Activated T-cell treated with anti-CD3 and anti-CD28 coated beads, Interleukin-2, amount 50 U/mL, for 48 hours (primary cell): ENCODE results near the gene FSD1.
A peak's percentile ranks its signal among the peaks of the same experiment; 100 is the strongest.

Experiments
- DNase-seq, 2 experiments: peaks; one replicate each; pipeline ENCODE4 v3.0.0-alpha.2; 2020

FSD1 gene

DNA sequence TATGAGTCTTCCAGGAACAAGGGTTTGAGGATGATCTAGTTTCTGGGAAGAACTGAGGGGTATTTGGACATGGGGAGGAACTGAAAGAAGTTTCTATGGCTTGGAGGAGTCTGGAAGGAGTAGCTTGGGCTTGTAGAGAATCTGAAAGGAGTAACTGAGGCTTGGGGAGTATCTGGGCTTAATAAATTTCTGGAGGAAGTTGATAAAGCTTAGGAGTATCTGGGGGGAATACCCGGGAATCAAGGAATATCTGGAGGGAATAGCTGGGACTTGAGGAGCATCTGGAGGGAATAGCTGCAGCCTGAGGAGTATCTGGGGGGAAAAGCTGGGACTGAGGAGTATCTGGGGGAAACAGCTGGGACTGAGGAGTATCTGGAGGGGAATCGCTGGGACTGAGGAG, 16.0 kb downstream of the FSD1 start:
- no peak for DNase-seq

GRCh38 chr19:4322942-4323665, 18.7 kb downstream of the FSD1 start:
- DNase-seq, result no peak

GRCh38 chr19:4323692-4324091, 19.3 kb downstream of the FSD1 start:
- DNase-seq, result no peak

- DNase-seq, result no peak
Measured at GRCh38 chr19:4324228-4324627, 19.8 kb downstream of the FSD1 start.

GRCh38 chr19:4326215-4326836, 21.9 kb downstream of the FSD1 start:
- DNase-seq, result no peak

DNA sequence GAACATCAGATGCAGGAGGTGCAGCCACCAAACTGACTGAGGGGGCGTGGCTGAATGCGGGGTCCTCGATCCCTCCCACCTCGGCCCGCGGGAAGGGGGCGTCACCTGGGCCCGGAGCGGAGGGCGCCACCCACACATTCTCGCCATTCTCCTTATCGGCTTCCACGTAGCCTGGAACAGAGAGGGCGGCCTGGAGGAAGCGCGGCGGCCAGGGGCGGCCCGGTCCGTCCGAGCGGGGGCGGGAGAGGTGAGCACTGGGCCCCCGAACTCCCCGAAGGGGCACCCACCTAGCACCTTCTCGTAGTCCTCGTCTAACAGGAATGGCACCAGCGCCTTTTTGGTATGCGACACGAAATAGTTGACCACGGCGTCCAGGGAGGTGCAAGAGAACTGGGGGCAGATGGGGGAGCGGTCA, 22.4 kb downstream of the FSD1 start:
- DNase-seq, result peak in 1 of 2 experiments; percentile 41

DNA sequence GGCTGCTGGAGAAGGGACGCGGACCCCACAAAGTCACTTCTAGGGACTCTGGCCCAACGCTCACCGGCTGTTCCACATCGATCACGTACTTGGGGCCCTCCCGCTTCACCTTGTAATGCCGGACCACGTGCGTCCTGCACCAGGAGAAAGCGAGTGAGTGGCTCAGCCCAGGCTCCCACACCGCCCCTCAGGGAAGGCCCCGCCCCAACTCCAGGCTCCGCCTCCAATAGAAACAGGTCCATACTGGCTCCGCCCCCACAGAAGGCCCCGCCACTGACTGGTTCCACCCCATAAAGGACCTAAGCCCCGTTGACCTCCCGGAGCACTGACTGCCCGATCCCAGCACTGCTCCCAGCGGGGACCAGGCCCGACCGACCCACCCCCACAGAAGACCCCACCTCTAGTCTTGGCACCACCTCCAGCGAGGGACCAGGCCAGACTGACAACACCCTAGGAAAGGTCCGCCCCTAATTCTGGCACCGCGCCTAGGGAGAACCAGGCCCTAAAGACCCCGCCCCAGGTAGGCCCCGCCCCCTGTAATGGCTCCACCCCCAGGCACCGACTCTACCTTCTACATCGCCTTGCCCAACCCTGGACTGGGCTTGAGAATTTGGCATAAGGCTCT, 23.0 kb downstream of the FSD1 start:
- DNase-seq, result peak; percentile 91

DNA sequence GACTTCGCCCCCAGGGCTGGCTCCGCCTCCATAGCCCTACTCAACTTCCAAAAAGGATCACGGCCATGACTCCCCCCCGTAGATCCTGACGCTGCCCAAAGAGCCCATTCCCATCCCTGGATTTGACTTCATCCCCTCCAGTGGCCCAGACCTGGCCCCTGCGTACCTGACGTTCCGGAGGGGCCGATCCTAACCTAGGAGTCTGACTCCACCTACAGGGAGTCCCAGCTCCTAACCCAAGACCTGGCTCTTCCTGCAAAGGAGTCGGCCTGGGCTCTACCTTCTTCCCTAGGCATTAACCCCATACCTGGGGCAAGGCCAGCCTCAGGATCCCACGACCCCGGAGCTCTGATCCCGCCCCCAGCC, 23.5 kb downstream of the FSD1 start:
- no peak for DNase-seq

GRCh38 chr19:4328243-4328990, 24.0 kb downstream of the FSD1 start:
- peak; percentile 96 to 98 for DNase-seq

DNA sequence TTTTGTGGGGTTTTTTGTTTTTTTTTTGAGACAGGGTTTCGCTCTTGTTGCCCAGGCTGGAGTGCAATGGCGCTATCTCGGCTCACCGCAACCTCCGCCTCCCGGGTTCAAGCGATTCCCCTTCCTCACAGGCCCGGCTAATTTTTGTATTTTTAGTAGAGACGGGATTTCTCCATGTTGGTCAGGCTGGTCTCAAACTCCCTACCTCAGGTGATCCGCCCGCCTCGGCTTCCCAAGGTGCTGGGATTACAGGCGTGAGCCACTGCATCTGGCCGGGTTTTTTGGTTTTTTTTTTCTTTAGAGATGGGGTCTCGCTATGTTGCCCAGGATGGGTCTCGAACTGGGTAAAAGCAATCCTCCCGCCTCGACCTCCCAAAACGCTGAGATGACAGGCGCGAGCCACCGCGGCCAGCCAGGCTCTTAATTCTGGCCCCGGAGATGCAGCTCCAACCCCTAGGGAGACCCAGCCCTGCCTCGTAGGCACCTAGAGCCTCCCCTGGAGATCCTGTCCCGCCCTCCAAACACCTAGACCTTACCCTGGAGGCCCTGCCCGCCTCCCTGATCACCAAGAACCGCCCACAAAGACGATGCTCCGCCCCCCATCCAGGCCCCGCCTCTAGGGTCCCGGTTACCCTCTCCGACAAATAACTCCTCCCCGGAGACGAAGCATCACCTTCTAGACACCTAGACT, 24.7 kb downstream of the FSD1 start:
- peak; percentile 73 to 75 for DNase-seq

GRCh38 chr19:4329858-4330257, 25.5 kb downstream of the FSD1 start:
- DNase-seq, result no peak

- no peak for DNase-seq
Measured at GRCh38 chr19:4334929-4335570, 30.7 kb downstream of the FSD1 start.

DNA sequence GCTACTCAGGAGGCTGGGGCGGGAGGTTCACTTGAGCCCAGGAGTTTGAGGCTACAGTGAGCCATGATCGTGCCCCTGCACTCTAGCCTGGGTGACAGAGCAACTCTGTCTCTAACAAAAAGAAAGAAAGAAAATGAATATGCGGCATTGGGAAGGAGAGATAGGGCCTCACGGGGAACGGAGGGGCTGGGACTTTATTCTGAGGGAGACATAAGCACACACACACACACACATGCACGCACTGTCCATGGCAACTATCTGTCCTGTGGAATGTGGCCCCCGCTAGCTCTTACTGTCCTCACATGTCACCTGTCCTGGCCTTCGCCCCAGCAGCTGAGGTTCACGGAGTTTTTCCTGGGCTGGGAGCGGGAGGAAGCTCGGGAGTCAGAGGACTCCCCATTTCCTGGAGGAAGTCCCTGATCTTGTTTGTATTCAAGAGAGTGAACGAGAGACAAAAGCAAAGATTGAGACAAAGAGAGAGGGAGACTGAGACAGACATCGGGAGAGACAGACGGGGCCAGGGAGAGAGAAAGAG, 33.6 kb downstream of the FSD1 start:
- peak; percentile 41 to 46 for DNase-seq

- DNase-seq, result peak; percentile 52 to 53
Measured at GRCh38 chr19:4338441-4339355, 34.3 kb downstream of the FSD1 start, which contains the start of gene STAP2. Gene STAP2, minus strand, starts transcription at chr19:4338827. Its CDS starts 74 bp downstream, at chr19:4338753.

- DNase-seq, result no peak
Measured at GRCh38 chr19:4342314-4342614, 37.9 kb downstream of the FSD1 start.

DNA sequence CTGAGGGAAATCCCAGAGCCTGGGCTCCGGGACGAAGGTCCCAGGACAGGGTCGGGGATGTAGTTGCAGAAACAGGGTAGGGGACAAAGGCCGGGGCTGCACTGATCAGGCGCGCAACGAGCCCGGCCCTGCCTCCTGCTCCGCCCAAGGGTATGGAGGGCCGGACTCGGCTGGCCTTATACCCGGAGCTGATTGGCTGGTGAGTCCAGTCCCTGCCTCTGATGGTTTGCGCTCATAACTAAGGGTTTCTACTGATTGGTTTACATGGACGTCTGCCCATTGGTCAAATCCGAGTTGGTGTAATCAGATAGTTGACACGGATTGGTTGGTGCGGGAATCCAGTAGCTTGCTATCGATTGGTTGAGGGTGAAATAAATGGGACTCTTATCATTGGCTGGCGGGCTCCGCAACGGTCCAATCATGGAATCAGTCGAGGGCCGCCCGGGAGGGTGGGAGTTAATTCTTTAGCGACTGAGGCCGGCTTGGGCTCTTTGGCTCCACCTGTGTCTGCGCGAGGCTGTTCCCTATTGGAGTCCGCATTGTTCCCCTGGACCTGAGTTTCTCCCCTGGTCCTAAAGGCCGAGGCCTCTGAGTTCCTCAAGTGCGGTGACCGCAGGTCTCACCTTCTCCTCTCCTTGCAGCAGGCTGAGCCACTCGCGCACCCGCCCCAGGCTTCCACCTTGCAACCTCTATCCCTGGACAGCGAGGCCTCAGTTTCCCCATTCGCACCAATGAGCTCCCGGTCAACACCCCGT, 38.4 kb downstream of the FSD1 start:
- DNase-seq, result peak; percentile 95

DNA sequence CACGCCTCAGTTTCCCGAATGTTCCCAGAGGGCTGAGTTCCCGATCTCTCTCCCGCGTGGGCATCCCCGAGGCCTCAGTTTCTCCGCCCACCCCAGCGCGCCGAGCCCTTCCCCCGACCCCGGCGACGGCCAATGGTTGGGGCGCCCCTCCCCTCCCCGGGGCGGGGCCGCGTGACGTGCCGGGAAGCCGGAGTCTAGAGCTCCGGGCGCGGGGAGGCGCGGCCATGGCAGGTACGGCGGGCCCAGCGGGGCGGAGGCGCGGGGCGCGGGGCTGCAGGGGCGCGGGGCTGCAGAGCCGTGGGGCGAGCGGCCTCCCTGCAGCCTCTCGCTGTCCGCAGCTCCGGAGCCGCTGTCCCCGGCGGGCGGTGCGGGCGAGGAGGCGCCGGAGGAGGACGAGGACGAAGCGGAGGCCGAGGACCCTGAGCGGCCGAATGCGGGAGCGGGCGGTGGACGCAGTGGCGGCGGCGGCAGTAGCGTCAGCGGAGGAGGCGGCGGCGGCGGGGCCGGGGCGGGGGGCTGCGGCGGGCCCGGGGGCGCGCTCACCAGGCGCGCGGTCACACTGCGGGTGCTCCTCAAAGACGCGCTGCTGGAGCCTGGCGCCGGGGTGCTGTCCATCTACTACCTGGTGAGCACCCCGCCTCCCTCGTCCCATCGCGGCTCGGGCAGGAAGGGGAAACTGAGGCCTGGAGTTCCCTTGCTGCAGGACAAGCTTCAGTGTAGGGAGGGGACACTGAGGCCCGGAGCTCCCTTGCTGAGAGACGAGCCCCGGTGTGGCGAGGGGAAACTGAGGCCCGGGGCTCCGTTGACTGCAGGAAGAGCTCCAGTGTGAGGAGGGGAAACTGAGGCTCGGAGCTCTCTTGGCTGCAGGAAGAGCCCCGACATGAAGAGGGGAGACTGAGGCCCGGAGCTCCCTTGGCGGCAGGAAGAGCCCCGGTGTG, 39.2 kb downstream of the FSD1 start, which contains the start of gene MPND:
Gene MPND, plus strand, starts transcription at position 193 of the 938 bp plus-strand sequence. Its CDS starts 32 bp downstream, at position 225.
- DNase-seq, result peak; percentile 96 to 97

DNA sequence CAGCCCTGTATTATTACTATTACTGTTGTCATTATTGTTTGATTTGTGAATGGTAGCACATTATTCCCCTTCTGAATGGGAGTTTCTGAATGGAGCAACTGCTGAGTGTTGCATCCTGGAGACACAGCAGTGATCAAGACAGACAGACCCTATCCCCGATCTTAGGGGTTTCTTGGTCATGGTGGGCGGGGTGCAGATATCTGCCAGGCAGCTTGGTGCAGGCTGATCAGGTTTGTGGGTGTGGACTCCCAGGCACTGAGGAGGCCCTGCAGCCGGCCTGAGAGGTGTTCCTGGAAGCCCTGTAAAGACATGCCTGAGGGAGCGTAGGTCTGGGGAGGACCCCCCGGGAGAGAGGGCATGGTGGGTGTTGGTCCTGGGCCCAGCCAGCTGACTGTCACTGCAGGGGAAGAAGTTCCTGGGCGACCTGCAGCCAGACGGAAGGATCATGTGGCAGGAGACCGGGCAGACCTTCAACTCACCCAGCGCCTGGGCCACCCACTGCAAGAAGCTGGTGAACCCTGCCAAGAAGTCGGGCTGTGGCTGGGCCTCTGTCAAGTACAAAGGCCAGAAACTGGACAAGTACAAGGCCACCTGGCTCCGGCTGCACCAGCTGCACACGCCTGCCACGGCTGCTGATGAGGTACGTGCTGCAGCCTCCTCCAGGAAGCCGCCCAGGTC, 41.1 kb downstream of the FSD1 start:
- DNase-seq, result no peak
